ENCODE measurements around the gene RABGAP1L.

GRCh38 chr1:174768949-174769348, 609.6 kb downstream of the RABGAP1L start:
- TF ChIP-seq CTCF (IDR thresholded peaks at IDR 0.05): no peak
- TF ChIP-seq POLR2A (IDR thresholded peaks at IDR 0.05): no peak

Measured in Peyer's patch (tissue), 4 donors.